ENCODE data around the gene NKX6-2.

The NKX6-2 gene

GRCh38 chr10:132737390-132738048 lies 48.4 kb downstream of the NKX6-2 start:
- Histone ChIP-seq H3K27me3 (ENCODE audit: insufficient read depth, low read length) (peaks cover 27% of the 10 kb centered on the region), H3K4me3 (ENCODE audit: low read length) (no peak overlapping the region), H3K36me3 (ENCODE audit: insufficient read depth, low read depth, low read length) (no peaks in the 10 kb centered on the region), H3K9ac (ENCODE audit: low read depth, low read length) (no peak overlapping the region), H3K27ac (ENCODE audit: low read length) (no peak overlapping the region), H3K4me1 (ENCODE audit: insufficient read depth, low read length) (peaks cover 3% of the 10 kb centered on the region; the same call in 1 of the 2 replicates), H3K9me3 (ENCODE audit: insufficient read depth, low read depth, low read length) (no peaks in the 10 kb centered on the region)

GRCh38 chr10:132735923-132736391 lies 50.0 kb downstream of the NKX6-2 start:
- Histone ChIP-seq H3K4me3 (ENCODE audit: low read length) (no peak overlapping the region), H3K9me3 (ENCODE audit: insufficient read depth, low read depth, low read length) (no peaks in the 10 kb centered on the region), H3K36me3 (ENCODE audit: insufficient read depth, low read depth, low read length) (no peaks in the 10 kb centered on the region), H3K4me1 (ENCODE audit: insufficient read depth, low read length) (no peaks in the 10 kb centered on the region), H3K27me3 (ENCODE audit: insufficient read depth, low read length) (peaks cover 18% of the 10 kb centered on the region; the same call in 1 of the 2 replicates), H3K9ac (ENCODE audit: low read depth, low read length) (no peak overlapping the region), H3K27ac (ENCODE audit: low read length) (no peak overlapping the region)

- Histone ChIP-seq H3K4me1 (ENCODE audit: insufficient read depth, low read length) (no peaks in the 10 kb centered on the region), H3K9ac (ENCODE audit: low read depth, low read length) (no peak overlapping the region), H3K27ac (ENCODE audit: low read length) (no peak overlapping the region), H3K27me3 (ENCODE audit: insufficient read depth, low read length) (peaks cover 12% of the 10 kb centered on the region; the same call in 1 of the 2 replicates), H3K4me3 (ENCODE audit: low read length) (no peak overlapping the region), H3K9me3 (ENCODE audit: insufficient read depth, low read depth, low read length) (no peaks in the 10 kb centered on the region), H3K36me3 (ENCODE audit: insufficient read depth, low read depth, low read length) (no peaks in the 10 kb centered on the region)
Measured at GRCh38 chr10:132735341-132735775, 50.6 kb downstream of the NKX6-2 start.

GRCh38 chr10:132733926-132734325 lies 52.0 kb downstream of the NKX6-2 start:
- no peaks in the 10 kb centered on the region for H3K36me3 ChIP-seq (ENCODE audit: insufficient read depth, low read depth, low read length)

More at GRCh38 chr10:132733926-132734325, 52.0 kb downstream of the NKX6-2 start:
- Histone ChIP-seq H3K9ac (ENCODE audit: low read depth, low read length) (no peak overlapping the region), H3K4me3 (ENCODE audit: low read length) (no peak overlapping the region), H3K27me3 (ENCODE audit: insufficient read depth, low read length) (no peaks in the 10 kb centered on the region; the same call in 1 of the 2 replicates), H3K9me3 (ENCODE audit: insufficient read depth, low read depth, low read length) (no peaks in the 10 kb centered on the region), H3K4me1 (ENCODE audit: insufficient read depth, low read length) (no peaks in the 10 kb centered on the region), H3K27ac (ENCODE audit: low read length) (no peak overlapping the region)
